Vagina (tissue), 2 donors: ENCODE results near the gene CKAP2L.
A peak's percentile ranks its signal among the peaks of the same experiment; 100 is the strongest.

ENCODE experiments used
- CTCF ChIP-seq, 3 experiments: fragments of 450-650 bp in 2 of 3; fragments of 200-600 bp in 1 of 3; sonication (generic) in 1 of 3; IDR thresholded peaks; one replicate each; pipeline ENCODE4 v1.5.1; 2017 to 2019; ENCODE audit warnings: antibody characterized with exemption in 3 of 3, mild to moderate bottlenecking in 2 of 3, moderate library complexity in 2 of 3
- POLR2A ChIP-seq, 2 donors: fragments of 450-650 bp; IDR thresholded peaks; one replicate each; pipeline ENCODE4 v1.6.1; 2017; ENCODE audit warnings: antibody characterized with exemption in 2 of 2, mild to moderate bottlenecking in 2 of 2, moderate library complexity in 2 of 2
- POLR2AphosphoS5 ChIP-seq, 2 donors: sonication (generic); formaldehyde crosslinking; IDR thresholded peaks; one replicate each; pipeline ENCODE4 v1.9.0; 2017; ENCODE audit warnings: antibody characterized with exemption in 2 of 2, mild to moderate bottlenecking in 2 of 2, low read depth in 1 of 2; ENCODE audit not compliant: insufficient read depth in 1 of 2

DNA sequence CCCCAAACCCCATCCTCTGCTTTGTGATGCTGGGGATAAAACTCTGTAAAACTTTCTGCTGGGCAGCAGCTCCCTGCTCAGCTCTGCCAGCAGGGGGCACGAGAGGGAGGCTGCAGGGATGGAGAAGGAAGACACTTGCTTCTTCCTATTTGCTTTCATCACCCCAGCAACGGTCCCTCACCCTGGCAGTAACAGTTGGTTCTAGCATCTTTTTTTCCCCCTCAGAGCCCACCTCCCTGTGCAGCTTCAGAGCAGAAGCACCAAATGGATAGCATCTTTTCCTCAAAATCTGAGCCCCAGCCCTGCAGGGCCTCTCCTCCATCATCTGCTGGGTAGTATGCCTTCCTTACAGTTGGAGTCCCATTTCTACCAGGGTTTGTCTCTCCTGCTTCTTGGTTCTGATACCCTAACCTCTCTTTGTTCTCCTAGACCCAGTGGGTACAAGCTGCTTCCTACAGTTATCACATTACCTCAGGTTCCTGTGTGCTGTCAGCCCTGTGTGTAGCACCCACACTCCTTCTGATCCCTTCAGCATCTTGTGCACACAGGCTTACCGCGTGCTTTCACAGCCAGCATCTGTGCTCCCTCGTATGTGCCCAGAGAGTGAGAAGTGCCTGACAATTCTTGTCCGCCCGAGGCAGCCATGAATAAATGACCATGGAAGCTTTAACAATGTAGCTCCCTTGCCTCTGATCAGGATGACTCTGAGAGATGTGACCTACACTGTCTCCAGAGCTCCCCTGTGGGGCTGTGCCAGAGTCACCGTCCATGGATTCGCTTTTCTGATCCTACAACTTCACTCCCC lies 14.5 kb downstream of the CKAP2L start:
- TF ChIP-seq CTCF (IDR thresholded peaks at IDR 0.05) (peak; percentile 72 to 83 (median 77)), POLR2A (IDR thresholded peaks at IDR 0.05) (no peak), POLR2AphosphoS5 (IDR thresholded peaks at IDR 0.05; ENCODE audit: insufficient read depth in 1 of 2, low read depth in 1 of 2) (peak in 1 of 2 donors; percentile 15)
